Ovary (tissue), 3 donors: ENCODE measurements around the gene PINK1.

Source experiments
- EP300 ChIP-seq: sonication (generic); formaldehyde crosslinking; IDR thresholded peaks from one replicate; pipeline ENCODE4 v1.6.1; 2017; ENCODE audit warnings: antibody characterized with exemption
- POLR2A ChIP-seq: fragments of 450-650 bp; IDR thresholded peaks from one replicate; pipeline ENCODE4 v1.6.1; 2017; ENCODE audit warnings: antibody characterized with exemption, mild to moderate bottlenecking, moderate library complexity
- TF ChIP-seq, protein P1 (sequence below), 3 donors: fragments of 450-650 bp in 2 of 3; fragments of 200-600 bp in 1 of 3; IDR thresholded peaks; one replicate each; pipeline versions ENCODE4 v1.5.1 to v1.8.0; 2016 to 2022; ENCODE audit warnings: antibody characterized with exemption in 3 of 3, mild to moderate bottlenecking in 1 of 3
- donor health status: DM: no; HTN: no; CAD: no.

DNA sequence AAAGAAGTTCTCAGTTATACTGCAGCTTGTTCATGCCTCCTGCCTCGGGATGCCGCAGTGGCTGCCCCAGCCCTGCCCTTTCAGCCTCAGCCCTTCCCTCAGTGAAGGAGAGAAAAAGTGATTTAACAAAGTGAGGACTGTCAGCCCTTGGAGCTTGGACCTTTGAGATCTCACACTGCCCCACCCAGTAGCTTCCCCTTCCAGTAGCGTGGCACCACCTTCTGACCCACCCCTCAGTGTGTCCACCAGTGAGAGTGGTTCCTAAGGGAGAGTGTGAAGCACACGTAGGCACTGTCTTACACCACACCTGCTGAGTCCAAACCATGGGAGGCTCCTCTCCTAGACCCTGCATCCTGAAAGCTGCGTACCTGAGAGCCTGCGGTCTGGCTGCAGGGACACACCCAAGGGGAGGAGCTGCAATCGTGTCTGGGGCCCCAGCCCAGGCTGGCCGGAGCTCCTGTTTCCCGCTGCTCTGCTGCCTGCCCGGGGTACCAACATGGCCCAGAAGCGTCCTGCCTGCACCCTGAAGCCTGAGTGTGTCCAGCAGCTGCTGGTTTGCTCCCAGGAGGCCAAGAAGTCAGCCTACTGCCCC, 44.5 kb upstream of the PINK1 start, which contains the start of gene CDA:
- TF ChIP-seq, protein P1, sequence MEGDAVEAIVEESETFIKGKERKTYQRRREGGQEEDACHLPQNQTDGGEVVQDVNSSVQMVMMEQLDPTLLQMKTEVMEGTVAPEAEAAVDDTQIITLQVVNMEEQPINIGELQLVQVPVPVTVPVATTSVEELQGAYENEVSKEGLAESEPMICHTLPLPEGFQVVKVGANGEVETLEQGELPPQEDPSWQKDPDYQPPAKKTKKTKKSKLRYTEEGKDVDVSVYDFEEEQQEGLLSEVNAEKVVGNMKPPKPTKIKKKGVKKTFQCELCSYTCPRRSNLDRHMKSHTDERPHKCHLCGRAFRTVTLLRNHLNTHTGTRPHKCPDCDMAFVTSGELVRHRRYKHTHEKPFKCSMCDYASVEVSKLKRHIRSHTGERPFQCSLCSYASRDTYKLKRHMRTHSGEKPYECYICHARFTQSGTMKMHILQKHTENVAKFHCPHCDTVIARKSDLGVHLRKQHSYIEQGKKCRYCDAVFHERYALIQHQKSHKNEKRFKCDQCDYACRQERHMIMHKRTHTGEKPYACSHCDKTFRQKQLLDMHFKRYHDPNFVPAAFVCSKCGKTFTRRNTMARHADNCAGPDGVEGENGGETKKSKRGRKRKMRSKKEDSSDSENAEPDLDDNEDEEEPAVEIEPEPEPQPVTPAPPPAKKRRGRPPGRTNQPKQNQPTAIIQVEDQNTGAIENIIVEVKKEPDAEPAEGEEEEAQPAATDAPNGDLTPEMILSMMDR (IDR thresholded peaks at IDR 0.05): no peak
- TF ChIP-seq EP300 (no peak), POLR2A (no peak)
